NT2/D1 (cell line): ENCODE data around the gene ADGRL3.

Experiments used
- SUZ12 ChIP-seq: IDR thresholded peaks from 2 replicates; pipeline ENCODE4 v1.6.1; 2011; ENCODE audit not compliant: insufficient read length, insufficient read depth; ENCODE audit errors: extremely low read depth
- YY1 ChIP-seq: IDR thresholded peaks from 2 replicates; pipeline ENCODE4 v1.6.1; 2011; ENCODE audit not compliant: insufficient read length, insufficient read depth
- ZNF274 ChIP-seq: IDR thresholded peaks from 2 replicates; pipeline ENCODE4 v1.6.1; 2011; ENCODE audit warnings: mild to moderate bottlenecking, low read depth, low read length

- TF ChIP-seq SUZ12: no peak
- no peak for TF ChIP-seq ZNF274
- no peak for TF ChIP-seq YY1
Measured at GRCh38 chr4:61837395-61837794, 637.3 kb downstream of the ADGRL3 start.
